Suppressor macrophage treated with lipopolysaccharide for 1 hour (primary cell): ENCODE measurements around the gene FAAP24.
A peak's percentile ranks its signal among the peaks of the same experiment; 100 is the strongest.
"Not testable (repeated sequence)": the region's sequence is repeated elsewhere in the genome, so short reads cannot be mapped to it uniquely, and the experiment has no call there.

Experiments used
- DNase-seq, 3 donors: peaks; one replicate each; pipeline ENCODE4 v3.0.0-alpha.2; 2020 to 2022

Gene FAAP24

GRCh38 chr19:32971715-32972540, at the start of gene FAAP24, which contains the start of gene CEP89:
TSS of gene FAAP24 (plus strand) at chr19:32972242. CDS start at chr19:32973197, 955 bp downstream.
TSS of gene CEP89 (minus strand) at chr19:32971958. CDS start at chr19:32971874, 84 bp downstream.
- DNase-seq, result peak; percentile 98 to 100 (median 100)

- no peak for DNase-seq
These were observed 47.8 kb upstream of the FAAP24 start for GRCh38 chr19:32924200-32924599.

- no peak for DNase-seq
These were observed 43.2 kb upstream of the FAAP24 start for GRCh38 chr19:32928806-32929205.

- no peak for DNase-seq
These were observed 41.5 kb upstream of the FAAP24 start for GRCh38 chr19:32930567-32930966.

DNA sequence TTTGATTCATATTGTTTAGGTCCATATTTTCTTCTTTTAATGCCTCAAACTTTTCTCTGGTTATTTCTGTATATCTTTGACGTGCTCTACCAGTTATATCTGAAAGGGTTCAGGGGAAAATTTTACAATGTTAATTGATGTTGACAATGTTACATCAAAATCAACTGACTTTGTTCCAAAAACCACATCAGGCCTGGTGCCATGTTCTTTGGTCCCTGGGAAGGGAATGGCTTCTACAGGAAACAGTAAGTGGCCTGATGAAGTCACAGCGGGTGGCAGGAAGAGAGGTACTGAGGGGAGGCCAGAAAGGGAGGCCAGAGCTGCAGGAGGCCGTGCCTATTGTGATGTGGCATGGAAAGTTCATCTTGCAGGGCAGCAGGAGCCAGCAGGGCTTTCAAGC, 38.5 kb upstream of the FAAP24 start:
- no peak for DNase-seq

DNA sequence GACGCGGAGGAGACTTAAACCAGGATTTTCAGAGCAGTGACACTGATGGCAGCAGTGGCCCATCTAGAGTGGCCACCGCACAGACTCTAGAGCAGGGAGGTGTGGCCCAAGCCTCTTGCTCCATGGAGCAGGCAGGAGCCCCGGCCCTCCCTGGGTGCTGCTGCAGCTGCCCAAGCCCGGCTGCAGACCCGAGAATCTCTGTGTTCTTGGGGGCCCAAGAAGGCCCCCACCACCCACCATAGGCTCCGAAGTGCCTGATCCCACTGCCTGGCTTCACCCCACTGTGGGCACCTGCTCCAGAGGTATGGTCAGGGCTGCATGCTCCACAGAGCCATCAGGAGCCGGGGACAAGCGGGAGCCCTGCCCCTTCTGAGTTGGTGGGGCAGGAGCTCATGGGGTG, 36.4 kb upstream of the FAAP24 start:
- no peak for DNase-seq

GRCh38 chr19:32936065-32936464, 36.0 kb upstream of the FAAP24 start:
- no peak for DNase-seq

DNA sequence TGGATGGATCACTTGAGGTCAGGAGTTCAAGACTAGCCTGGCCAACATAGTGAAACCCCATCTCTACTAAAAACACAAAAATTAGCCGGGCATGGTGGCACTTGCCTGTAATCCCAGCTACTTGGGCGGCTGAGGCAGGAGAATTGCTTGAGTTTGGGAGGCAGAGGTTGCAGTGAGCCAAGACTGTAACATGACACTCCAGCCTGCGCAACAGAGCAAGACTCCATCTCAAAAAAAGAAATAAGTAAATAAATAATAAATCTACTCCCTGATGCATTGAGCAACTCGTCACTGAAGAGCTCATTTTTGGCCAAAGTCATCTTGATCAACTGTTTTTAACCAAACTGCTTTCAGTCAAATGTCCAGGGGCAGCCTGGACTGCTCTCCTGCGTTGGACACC, 30.8 kb upstream of the FAAP24 start:
- not testable (repeated sequence) for DNase-seq

- DNase-seq, result no peak
These were observed 26.8 kb upstream of the FAAP24 start for GRCh38 chr19:32945260-32945659.

- no peak for DNase-seq
These were observed 5.3 kb upstream of the FAAP24 start for GRCh38 chr19:32966750-32967149.

- DNase-seq, result no peak
These were observed 2.5 kb upstream of the FAAP24 start for GRCh38 chr19:32969549-32969948.

DNA sequence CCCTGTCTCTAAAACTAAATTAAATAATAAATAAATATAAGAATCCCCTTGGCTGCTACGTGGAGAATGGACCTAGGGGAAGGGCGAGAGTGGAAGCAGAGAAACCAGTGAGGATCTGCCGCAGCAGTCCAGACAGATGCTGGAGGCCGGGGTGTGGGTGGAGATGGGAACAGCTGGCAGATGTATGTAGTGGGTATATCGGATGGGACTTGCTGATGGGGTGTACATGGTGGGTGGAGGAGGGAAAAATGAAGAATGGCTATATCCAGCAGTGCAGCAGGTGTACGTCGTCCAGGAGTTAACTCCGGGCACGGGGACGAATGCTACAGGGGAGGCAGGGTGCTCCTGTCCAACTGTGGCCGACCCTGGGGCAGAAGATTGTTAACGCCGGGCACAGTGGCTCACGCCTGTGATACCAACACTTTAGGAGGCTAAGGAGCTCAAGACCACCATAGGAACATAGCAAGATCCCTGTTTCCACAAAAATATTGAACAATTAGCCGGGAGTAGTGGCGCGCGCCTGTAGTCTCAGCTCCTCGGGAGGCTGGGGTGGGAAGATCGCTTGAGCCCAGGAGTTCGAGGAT, 938 bp upstream of the FAAP24 start:
- no peak for DNase-seq

DNA sequence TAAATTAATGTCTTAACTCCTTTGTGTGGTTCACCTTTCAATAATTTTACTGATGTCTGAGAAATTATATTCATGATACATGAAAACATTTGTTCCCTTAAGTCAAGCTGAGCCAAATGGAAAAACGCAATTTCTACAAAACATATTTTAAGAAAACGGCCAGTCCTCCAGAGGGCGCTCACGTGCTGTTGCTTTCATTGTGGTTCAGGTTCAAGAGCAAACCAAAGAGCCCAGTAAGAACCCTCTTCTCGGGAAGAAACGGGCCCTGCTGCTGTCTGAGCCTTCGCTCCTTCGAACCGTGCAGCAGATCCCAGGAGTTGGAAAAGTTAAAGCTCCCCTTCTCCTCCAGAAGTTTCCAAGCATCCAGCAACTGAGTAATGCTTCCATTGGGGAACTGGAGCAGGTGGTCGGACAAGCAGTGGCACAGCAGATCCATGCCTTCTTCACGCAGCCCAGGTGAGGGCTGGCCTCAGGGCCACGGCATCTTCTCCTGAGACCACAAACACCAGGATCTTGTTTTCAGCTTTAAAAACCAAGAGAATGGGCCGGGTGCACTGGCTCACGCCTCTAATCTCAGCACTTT, 4.3 kb downstream of the FAAP24 start:
- peak; percentile 69 to 83 (median 77) for DNase-seq

DNA sequence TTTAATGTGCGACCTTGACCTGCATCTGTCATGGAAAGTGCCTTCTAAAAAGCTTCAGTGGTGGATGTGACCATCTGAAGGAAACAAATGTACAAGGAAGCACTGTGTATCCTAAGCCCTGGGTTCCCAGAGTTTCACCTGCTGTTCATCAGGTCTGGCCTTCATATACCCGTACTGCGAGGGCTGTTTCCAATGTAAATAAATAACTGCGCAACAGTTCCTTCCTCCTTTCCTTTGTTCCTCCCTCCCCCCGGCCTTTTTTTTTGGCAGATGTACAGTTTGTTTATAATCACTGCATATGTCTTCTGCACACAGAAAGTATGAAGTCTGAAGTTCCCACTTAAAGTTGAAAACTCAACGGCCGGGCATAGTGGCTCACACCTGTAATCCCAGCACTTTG, 5.2 kb downstream of the FAAP24 start:
- DNase-seq, result peak in 1 of 3 donors; percentile 9

DNA sequence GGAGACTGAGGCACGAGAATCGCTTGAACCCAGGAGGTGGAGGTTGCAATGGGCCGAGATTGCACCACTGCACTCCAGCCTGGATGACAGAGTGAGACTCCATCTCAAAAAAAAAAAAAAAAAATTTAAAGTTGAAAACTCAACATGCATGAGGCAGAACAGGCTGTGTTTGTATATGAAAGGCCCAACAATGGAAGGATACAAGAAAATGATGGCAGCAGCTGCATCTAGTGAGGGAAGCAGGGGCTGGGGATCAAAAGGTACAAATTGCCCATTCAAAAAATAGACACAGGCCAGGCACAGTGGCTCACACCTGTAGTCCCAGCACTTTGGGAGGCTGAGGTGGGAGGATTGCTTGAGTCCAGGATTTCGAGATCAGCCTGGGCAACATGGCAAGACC, 5.8 kb downstream of the FAAP24 start:
- not testable (repeated sequence) for DNase-seq

- not testable (repeated sequence) for DNase-seq
These were observed 7.8 kb downstream of the FAAP24 start for GRCh38 chr19:32979807-32980206.

DNA sequence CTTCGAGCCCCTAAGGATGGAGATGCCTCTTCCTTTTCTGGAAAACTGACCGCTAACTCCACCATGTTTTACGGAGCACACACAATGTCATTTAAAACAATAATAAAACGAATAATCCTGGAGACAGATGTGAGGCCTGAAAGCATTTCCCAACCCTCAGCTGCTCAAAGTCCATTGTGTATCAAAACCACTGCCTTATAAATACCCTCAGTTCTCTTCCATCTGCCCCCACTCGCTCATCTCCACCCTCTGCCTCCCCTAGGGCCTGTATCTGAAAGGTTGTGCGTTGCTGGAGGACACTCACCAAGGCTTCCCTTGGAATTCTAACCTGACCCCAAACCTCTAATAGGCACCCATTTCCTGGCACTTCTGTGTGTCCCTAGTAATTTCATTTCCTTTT, 10.4 kb downstream of the FAAP24 start:
- DNase-seq, result not testable (repeated sequence)

- DNase-seq, result not testable (repeated sequence)
These were observed 16.2 kb downstream of the FAAP24 start for GRCh38 chr19:32988254-32988653.

GRCh38 chr19:32988724-32989123, 16.7 kb downstream of the FAAP24 start:
- DNase-seq, result no peak

GRCh38 chr19:32995966-32996365, 23.9 kb downstream of the FAAP24 start:
- DNase-seq, result not testable (repeated sequence)

- DNase-seq, result not testable (repeated sequence)
These were observed 25.0 kb downstream of the FAAP24 start for GRCh38 chr19:32997061-32997464.

GRCh38 chr19:32997716-32998355, 25.8 kb downstream of the FAAP24 start:
- DNase-seq, result no peak

DNA sequence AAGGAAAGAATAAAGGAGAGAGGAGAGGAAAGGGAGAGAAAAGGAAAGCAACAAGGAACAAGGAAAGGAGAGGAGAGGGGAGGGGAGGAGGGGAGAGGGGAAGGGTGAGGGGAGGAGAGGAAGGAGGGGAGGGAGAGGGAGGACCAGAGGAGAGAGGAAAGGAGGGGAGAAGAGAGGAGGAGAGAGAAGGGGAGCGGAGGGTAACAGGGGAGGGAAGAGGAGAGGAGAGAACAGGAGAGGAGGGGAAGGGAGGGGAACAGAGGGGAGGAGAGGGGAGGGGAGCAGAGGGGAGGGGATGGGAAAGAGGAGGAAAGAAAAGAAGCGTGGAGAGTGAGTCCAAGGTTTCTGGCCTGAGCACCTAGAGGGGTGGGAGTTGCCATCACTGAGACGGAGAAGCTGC, 26.7 kb downstream of the FAAP24 start:
- DNase-seq, result no peak
